NCI-H128 (cell line): Measurements from ENCODE around the gene SEC24C.
"Not testable (repeated sequence)": the region's sequence is repeated elsewhere in the genome, so short reads cannot be mapped to it uniquely, and the experiment has no call there.

Experiments used
- DNase-seq: peaks from one replicate; lab custom pipeline; 2025; ENCODE audit not compliant: unreplicated experiment; lab: John Stamatoyannopoulos, UW

Gene SEC24C

DNA sequence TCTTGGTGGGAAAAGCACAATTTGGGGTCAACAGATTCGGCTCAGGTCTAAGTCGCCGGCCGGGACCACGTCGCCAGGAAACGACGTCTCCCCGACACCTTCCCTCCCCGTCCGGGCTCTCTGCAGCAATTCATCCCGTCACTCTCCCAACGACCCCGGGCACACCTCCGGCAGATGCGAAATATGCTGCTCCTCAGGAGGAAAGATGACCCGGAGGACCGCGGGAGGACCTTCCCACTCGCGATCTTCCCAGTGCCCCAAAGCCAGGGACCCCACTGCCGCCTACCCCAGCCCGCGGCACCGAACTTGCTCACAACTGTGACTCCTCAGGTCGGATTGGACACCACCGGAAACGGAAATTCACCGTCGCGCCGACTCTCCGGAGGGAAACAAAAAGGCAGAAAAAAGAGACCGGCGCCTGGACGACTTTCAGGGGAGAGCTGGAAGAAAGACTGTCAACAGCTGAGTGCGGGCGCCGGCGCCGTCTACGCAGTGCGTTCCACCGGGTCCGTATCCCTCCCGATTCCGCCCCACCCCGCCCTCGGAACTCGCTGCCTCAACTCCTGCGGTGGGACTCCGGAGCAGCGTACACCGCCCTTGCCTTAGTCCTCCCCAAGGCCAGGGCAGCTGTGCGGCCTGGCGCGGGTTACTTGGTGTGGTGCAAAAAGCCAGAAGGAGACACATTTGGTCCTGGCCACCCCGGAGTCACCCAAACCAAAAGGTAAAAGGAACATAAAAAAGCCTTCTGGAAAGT, 13.8 kb upstream of the SEC24C start:
- peak; percentile 56 for DNase-seq

DNA sequence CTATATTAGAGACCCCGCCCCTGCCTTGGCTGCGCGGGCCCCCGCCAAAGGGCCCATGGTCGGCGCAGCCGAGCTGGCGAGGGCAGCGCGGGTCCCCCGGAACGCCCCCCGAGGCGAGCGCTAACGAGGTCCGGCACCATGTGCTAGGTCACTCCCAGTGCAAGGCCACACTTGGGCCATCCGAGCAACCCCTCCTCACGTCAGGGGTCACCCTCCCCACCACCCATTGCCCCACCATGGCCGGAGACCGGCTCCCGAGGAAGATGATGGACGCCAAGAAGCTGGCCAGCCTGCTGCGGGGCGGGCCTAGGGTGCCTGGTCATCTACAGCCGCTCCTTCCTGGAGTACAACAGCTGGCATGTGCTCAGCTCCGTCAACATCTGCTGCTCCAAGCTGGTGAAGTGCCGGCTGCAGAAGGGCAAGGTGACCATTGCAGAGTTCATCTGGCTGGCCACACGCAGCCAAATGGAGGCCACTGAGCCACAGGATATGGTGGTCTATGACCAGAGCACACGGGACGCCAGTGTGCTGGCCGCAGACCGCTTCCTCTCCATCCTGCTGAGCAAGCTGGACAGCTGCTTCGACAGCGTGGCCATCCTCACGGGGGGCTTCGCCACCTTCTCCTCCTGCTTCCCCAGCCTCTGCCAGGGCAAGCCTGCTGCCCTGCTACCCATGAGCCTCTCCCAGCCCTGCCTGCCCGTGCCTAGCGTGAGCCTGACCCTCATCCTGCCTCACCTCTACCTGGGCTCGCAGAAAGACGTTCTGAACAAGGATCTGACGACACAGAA, 12.4 kb upstream of the SEC24C start:
- no peak for DNase-seq

DNA sequence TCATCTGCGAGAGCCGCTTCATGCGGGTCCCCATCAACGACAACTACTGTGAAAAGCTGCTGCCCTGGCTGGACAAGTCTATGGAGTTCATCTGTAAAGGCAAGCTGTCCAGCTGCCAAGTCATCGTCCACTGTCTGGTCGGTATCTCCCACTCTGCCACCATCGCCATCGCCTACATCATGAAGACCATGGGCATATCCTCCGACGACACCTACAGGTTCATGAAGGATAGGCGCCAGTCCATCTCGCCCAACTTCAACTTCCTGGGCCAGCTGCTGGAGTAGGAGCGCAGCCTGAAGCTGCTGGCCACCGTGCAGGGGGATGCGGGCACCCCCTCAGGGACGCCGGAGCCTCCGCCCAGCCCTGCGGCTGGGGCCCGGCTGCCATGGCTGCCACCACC, 11.7 kb upstream of the SEC24C start:
- DNase-seq, result no peak

DNA sequence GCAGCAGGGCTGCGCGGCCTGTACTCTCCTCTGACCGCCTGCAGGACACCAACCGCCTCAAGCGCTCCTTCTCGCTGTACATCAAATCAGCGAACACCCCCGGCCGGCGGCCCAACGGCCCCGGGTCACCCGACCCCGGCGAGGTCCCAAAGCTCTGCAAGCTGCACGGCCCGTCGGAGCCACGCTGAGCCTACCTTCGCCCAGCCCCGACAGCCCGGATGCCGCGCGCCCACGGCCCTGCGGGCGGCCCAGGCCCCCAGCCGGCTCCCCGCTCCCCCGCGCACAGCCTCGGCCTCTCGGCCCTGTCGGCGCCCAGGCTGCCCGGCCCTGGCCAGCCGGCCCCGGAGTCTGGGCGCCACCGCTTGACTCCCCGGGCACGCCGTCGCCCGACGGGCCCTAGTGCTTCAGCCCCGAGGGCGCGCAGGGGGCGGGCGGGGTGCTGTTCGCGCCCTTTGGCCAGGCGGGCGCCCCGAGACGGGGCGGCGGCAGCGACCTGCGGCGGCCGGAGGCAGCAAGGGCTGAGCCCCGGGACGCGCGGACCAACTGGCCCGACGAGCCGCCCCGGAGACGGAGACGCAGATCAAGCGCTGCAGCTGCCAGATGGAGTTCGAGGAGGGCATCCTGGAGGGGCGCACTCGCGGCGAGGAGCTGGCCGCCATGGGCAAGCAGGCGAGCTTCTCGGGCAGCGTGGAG, 11.1 kb upstream of the SEC24C start:
- no peak for DNase-seq

DNA sequence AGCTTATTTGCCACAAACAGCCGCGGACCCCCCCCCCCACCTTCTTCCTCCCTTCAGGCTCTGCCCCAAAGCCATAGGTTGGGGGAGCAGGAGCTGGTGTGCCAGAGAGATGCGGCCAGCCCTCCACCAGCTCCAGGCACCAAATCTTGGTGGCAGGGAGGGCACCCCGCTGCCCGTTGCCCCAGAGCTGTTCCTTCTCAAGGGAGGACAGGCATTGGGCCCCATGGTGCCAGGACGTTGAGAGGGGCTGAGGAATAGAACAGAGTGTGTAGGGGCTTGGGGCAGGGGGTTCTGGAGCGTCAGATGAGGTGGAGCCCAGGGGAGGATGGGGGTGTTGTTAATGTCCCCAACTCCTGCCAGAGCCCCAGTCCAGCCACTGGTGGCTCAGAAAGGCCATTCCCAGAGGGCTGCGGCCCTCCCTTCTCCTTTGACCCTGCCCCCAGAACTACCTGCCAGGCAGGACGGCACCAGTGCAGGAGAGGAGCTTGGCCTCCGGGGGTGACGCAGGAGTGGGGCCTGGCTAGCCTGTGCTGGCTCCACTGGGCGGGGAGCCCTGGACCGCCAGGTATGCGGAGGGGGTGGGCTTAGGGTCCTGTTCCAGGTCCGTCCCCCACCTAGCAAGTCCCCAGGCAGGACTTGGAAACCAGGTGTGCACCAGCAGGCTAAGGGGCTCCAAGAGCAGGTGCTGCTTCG, 10.0 kb upstream of the SEC24C start:
- no peak for DNase-seq

DNA sequence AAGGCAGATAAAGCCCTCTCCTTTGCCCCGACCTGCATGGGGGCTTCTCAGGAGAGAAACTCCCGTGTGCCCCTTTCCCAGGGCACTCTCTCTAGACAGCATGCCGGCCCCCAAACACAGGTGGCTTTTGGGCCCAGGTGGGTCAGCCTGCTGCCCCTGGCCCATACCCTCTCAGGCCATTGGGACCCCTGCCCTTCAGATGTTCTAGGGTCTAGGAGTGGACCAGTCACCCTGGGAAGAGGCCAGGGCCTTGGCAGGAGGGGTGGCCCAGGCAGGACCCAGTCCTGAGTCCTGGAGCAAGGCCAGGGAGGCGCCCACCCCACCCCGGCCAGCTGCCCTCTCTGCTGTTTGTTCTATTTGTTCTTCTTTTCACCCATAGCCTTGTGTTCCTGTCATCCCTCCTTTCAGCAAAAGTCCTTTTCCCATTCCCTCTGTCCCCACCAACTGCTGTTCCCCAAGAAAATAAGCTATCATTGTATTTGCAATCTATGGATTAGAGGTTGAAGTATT, 9.3 kb upstream of the SEC24C start:
- DNase-seq, result no peak

DNA sequence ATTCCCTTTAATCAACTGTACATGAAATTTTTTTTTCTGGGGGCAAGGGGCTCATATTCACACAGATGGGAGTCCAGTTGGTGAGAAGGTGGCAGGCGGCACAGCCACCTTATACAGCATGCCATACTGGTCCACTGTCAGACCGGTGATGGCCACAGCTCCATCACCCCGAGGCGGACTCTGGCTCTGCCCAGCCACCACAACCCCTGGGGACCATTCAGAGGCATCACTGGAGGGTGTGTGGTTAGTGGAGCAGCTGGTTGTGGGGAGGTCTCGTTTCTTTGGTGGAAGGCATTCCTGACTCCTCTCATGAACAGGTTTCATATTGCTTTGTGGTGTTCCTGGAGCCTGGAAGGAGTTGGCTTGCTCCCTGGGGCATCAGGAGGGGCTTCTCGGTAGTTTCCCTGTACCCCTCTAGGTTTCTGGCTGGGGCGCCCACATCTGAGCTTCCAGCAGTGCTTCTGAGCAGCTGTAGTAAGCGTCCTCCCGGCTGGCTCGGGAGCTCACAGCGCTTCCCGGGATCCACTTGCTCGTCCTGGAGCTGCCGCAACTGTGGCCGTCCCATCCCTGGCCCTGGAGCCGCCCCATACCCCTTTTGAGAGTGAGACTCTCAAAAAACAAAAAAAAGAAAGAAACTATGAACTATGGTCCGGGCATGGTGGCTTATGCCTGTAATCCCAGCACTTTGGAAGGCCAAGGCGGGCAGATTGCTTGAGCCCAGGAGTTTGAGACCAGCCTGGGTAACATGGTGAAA, 3.5 kb upstream of the SEC24C start:
- not testable (repeated sequence) for DNase-seq

DNA sequence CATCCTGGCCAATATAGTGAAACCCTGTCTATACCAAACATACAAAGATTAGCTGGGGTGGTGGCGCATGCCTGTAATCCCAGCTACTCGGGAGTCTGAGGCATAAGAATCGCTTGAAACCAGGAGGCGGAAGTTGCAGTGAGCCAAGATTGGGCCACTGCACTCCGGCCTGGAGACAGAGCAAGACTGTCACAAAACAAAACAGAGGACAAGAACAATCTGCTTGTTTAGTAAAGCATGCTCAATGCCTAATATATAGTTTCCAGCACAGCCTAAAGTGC, 1.8 kb upstream of the SEC24C start:
- no peak for DNase-seq

DNA sequence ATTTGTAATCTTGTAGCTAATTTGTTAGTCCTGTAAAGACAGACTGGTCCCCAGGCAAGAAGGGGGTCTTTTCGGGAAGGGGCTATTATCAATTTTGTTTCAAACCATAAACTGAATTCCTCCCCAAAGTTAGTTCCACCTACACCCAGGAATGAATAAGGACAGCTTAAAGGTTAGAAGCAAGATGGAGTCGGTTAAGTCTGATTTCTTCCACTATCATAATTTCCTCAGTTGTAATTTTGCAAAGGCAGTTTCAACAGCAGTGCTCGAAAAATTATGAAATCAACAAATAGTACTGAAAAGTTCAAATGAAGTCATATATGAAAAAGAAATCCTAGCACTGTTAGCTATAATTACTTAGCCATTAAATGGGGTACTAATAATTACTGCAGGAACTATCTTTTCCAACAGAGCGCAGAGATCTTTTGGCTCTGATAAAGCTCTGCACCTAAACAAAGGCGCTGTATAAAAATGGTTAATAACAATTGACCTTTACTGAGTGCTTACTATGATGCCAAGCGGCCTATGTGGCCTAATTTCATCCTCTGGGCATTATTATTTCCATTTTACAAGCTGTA, 756 bp upstream of the SEC24C start:
- DNase-seq, result no peak

DNA sequence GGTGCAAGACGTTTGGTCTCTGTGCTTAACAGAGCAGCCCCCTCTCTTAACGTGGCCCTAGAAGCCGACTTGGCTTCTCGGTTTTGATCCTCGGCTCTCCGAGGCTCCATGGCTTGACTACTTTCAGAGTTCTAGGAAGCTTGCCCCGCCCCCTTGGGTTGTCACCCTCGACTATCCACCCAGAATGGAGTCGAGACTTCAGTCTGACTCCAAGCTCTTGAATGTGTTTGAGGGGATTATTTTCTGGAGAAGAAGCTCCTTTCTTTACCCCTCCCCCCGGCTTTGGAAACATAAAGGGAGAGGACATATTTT, 448 bp downstream of the SEC24C start:
- peak; percentile 0 for DNase-seq

DNA sequence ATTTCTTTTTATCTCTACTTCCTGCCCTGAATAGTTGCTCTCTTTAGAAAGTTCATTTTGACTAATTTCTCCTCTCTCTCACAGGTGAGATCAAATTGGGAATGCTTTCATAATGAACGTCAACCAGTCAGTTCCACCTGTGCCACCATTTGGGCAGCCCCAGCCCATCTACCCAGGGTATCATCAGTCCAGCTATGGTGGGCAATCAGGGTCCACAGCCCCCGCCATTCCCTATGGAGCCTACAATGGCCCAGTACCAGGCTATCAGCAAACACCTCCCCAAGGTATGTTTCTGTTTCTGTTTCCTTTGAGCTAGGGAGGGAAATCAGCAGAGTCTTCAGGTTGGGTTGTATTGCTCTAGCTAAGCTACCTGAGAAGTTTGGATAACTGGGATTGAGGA, 2.5 kb downstream of the SEC24C start:
- DNase-seq, result no peak

DNA sequence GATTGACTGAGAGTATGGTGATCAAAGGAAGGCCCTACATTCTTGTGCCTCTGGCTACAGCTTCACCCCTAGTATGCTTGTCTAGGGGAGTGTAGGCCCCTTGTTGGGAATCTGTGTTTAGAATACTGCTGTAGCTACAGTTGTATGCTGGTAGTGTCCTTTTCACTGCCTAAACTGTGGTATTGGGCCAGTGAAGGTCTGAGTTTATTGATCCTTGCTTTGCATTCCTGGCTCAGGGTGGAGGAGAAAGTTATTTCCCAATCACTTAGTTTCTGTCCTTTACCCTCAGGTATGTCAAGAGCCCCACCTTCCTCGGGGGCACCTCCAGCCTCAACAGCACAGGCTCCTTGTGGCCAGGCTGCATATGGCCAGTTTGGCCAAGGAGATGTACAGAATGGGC, 6.6 kb downstream of the SEC24C start:
- DNase-seq, result no peak

DNA sequence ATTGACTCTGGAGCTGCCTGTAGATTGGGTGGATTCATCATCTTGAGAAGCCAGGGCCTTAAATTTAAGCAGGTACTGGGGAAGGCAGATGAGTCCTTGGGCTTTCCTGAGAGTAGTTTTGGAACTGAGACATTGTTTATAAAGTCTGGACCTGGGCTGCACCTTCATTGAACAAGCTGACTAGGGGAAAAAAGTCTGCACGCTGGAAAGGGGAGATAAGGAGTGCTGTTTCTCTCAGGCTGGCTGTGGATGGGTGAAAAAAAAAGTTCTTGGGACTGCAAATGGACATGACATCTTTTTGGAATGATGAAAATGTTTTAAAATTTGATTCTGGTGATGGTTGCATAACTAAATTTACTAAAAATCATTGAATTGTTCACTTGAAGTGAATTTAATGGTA, 12.0 kb downstream of the SEC24C start:
- no peak for DNase-seq

DNA sequence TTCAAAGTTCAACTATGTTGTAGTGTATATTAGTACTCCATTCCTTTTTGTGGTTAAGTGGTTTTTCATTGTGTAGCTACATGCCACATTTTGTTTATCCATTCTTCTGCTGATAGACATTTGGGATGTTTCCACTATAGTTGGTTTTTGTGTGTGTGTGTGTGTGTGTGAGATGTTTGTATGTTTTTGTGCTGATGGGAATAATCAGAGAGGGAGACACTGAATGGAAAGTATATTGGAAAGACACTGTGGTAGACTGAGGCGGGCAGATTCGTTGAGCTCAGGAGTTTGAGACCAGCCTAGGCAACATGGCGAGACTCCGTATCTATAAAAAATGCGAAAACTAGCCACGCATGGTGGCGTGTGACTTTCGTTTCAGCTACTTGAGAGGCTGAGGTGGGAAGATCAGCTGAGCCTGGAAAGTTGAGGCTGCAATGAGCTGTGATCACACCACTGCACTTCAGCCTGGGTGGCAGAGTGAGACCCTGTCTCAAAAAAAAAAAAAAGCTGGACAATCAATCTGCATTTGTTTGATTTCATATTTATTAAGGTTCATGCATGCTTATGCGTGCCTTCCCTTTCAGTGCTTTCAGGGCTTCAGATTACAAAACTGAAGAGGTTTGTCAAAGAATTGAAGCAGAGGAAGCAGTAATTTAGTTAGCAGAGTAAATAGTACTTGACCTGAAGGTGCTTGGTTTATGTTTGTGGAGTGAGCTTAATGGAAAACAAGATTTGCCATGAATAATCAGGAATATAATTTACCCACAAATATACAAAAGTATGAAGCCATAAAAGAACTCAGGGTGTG, 14.7 kb downstream of the SEC24C start:
- peak; percentile 26 for DNase-seq

DNA sequence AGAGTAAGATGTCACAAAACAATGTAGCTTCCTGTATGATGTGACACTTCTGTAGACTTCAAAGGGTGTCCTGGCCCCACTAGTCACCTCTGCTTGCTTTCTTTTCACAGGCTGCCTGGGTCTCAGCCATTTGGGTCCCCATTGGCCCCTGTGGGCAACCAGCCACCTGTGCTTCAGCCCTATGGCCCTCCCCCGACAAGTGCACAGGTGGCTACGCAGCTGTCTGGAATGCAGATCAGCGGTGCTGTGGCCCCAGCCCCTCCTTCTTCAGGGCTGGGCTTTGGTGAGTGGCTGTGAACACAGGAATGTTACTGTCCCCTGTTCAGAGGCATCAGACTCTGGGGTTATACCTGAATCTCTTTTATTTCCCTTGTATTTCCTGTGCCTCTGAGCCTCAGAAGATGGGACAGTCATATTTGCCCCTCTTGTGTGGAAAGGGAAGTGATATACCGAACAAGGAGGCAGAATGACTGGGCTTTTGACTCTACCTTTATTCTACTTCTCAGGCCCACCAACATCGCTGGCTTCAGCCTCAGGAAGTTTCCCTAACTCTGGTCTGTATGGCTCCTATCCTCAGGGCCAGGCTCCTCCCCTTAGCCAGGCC, 15.4 kb downstream of the SEC24C start:
- DNase-seq, result peak; percentile 26

DNA sequence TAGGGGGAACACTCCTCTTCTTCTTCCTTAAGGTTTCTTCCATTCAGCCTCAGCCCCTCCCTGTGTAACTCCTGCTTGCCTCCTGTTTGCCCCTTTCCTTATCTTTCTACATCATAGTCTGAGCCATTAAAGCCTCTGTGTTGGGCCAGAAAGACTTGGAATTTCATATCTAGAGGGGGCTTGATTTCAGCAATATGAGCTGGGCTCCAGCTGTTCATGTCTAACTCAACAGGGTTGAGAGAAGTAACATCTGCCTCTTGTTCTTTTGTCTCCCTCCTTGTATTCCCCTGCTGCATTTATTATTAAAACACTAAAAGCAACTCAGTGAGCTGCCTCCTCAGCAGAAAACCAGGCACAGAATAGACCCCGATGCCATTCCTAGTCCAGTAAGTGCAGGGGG, 17.6 kb downstream of the SEC24C start:
- DNase-seq, result no peak

DNA sequence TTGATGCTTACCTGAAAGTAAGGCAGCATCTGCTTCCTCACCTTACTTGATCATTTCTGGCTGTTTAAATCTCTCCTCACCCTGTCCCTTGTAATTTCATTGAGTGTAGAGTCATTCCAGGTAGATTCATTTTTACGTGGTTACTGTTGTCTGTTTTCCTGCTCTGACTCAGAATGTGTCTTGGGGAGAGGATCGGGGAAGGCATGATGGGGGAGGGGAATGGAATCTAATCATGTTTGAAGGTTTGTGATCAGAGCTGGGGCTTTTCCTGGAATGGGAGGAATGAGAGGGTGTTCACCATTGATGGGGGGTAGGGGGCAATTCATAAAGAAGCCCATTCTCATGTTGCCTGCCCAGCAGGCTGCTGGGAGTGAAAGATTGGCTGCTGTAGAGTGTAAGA, 18.7 kb downstream of the SEC24C start:
- no peak for DNase-seq

DNA sequence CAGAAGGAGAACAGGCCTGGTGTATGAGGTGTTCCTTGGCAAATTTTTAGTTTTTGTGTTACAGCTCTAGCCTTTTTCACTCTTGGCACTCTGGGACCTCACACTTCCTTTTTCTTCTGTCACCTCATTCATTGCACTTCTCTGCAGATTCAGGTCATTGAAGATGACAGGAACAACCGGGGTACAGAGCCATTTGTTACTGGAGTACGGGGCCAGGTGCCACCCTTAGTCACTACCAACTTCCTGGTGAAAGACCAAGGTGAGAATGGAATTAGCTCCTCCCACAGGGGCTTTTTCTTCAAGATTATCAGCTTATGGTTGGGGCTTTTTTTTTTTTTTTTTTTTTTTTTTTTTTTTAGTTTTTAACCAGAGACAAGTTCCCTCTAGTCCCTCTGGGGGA, 19.2 kb downstream of the SEC24C start:
- DNase-seq, result no peak

DNA sequence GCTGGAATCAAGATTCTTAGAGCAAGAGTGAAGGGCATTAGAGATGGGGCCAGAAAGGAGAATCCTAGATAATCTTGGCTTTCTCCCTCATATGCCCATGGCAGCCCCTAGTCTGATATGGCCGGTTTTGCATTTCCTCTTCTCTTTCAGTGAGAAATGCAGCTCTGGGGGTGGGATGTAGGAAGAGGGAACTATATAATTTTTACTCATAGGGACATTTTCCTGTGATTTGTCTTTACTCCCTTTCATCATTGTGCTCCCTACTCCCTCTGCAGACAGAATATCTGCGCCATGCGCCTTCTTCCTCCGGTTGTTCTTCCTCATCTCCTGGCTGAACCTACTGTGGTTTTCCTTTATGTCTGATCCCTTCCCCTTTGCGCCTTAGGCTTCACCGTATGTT, 20.9 kb downstream of the SEC24C start:
- DNase-seq, result no peak
